H9 (cell line): Measurements from ENCODE around the gene FBL. TPM values are rescaled to one million over a fixed set of nuclear protein-coding genes. Genes with fewer than 3 reads are reported as not detected.

Source experiments
- DNase-seq: peaks from one replicate; pipeline ENCODE4 v3.0.0-alpha.2; 2017
- H2AFZ ChIP-seq: one replicate; pipeline ENCODE4 v1.6.1; 2013; ENCODE audit warnings: mild to moderate bottlenecking, low read length, control low read depth, moderate library complexity
- H2AK5ac ChIP-seq: 2 replicates; pipeline ENCODE4 v1.6.1; 2013; ENCODE audit warnings: low read length, control low read depth, mixed read lengths; ENCODE audit not compliant: insufficient read length
- H2BK120ac ChIP-seq: one replicate; pipeline ENCODE4 v1.6.1; 2013; ENCODE audit warnings: low read depth, mild to moderate bottlenecking, low read length, control low read depth, inconsistent platforms; ENCODE audit not compliant: poor library complexity, severe bottlenecking
- H2BK12ac ChIP-seq: 2 replicates; pipeline ENCODE4 v1.6.1; 2013; ENCODE audit warnings: low read length, control low read depth, mixed read lengths, low read depth; ENCODE audit not compliant: insufficient read length
- H2BK15ac ChIP-seq: 2 replicates; pipeline ENCODE4 v1.6.1; 2013; ENCODE audit warnings: low read depth, low read length, control low read depth
- H2BK20ac ChIP-seq: one replicate; pipeline ENCODE4 v1.6.1; 2013; ENCODE audit warnings: low read depth, mild to moderate bottlenecking, low read length, control low read depth, inconsistent platforms; ENCODE audit not compliant: poor library complexity, severe bottlenecking
- H2BK5ac ChIP-seq: 2 replicates; pipeline ENCODE4 v1.6.1; 2013; ENCODE audit warnings: low read length, control low read depth, mixed read lengths; ENCODE audit not compliant: insufficient read length
- H3K14ac ChIP-seq: 2 replicates; pipeline ENCODE4 v1.6.1; 2013; ENCODE audit warnings: low read length, control low read depth; ENCODE audit not compliant: insufficient read depth
- H3K18ac ChIP-seq: 2 replicates; pipeline ENCODE4 v1.6.1; 2013; ENCODE audit warnings: low read depth, mild to moderate bottlenecking, mixed read lengths, low read length, control low read depth; ENCODE audit not compliant: insufficient read length
- H3K23ac ChIP-seq: 2 replicates; pipeline ENCODE4 v1.6.1; 2013; ENCODE audit warnings: low read length, control low read depth, mixed read lengths, low read depth; ENCODE audit not compliant: insufficient read length
- H3K23me2 ChIP-seq: 2 replicates; pipeline ENCODE4 v1.6.1; 2013; ENCODE audit warnings: low read depth, mild to moderate bottlenecking, mixed read lengths, low read length, control low read depth; ENCODE audit not compliant: insufficient read length, poor library complexity, severe bottlenecking
- H3K27ac ChIP-seq: 2 replicates; pipeline ENCODE4 v1.5.1; 2013; ENCODE audit warnings: low read length, control low read depth, mixed read lengths, low read depth; ENCODE audit not compliant: insufficient read length
- H3K27me3 ChIP-seq: 2 replicates; pipeline ENCODE4 v1.6.1; 2013; ENCODE audit warnings: low read length, control low read depth, inconsistent platforms; ENCODE audit not compliant: insufficient read depth
- H3K4ac ChIP-seq: 2 replicates; pipeline ENCODE4 v1.6.1; 2013; ENCODE audit warnings: low read depth, mild to moderate bottlenecking, control low read depth, inconsistent platforms, low read length, moderate library complexity
- H3K4me1 ChIP-seq: 2 replicates; pipeline ENCODE4 v1.6.1; 2013; ENCODE audit warnings: low read length, control low read depth, inconsistent platforms; ENCODE audit not compliant: insufficient read depth
- H3K4me2 ChIP-seq: 2 replicates; pipeline ENCODE4 v1.6.1; 2013; ENCODE audit warnings: low read length, control low read depth, mixed read lengths; ENCODE audit not compliant: insufficient read length, insufficient read depth
- H3K56ac ChIP-seq: 2 replicates; pipeline ENCODE4 v1.6.1; 2013; ENCODE audit warnings: low read depth, mild to moderate bottlenecking, mixed read lengths, low read length, control low read depth; ENCODE audit not compliant: insufficient read length
- H3K79me1 ChIP-seq: 2 replicates; pipeline ENCODE4 v1.6.1; 2013; ENCODE audit warnings: low read depth, mild to moderate bottlenecking, moderate library complexity, low read length, control low read depth, inconsistent platforms; ENCODE audit not compliant: insufficient read depth, poor library complexity, severe bottlenecking
- H3K79me2 ChIP-seq: 2 replicates; pipeline ENCODE4 v1.6.1; 2013; ENCODE audit warnings: low read length, control low read depth, inconsistent platforms; ENCODE audit not compliant: insufficient read depth
- H3K9ac ChIP-seq: 2 replicates; pipeline ENCODE4 v1.6.1; 2013; ENCODE audit warnings: low read length, control low read depth, mixed read lengths; ENCODE audit not compliant: insufficient read length; ENCODE audit errors: extremely low read depth
- H3K9me3 ChIP-seq: one replicate; pipeline ENCODE4 v1.6.1; 2013; ENCODE audit warnings: low read depth, low read length, inconsistent platforms; ENCODE audit not compliant: control insufficient read depth
- H3T11ph ChIP-seq: one replicate; pipeline ENCODE4 v1.6.1; 2013; ENCODE audit warnings: mild to moderate bottlenecking, low read length, control low read depth, inconsistent platforms
- H4K20me1 ChIP-seq: one replicate; pipeline ENCODE4 v1.6.1; 2013; ENCODE audit not compliant: control insufficient read depth, insufficient read length, insufficient read depth
- H4K5ac ChIP-seq: 2 replicates; pipeline ENCODE4 v1.6.1; 2013; ENCODE audit warnings: low read depth, mild to moderate bottlenecking, mixed read lengths, low read length, control low read depth; ENCODE audit not compliant: insufficient read length
- H4K8ac ChIP-seq: replicated peaks from 2 replicates; pipeline ENCODE4 v1.6.1; 2013; ENCODE audit warnings: low read length, control low read depth, mixed read lengths, low read depth; ENCODE audit not compliant: insufficient read length
- H4K91ac ChIP-seq: 2 replicates; pipeline ENCODE4 v1.6.1; 2013; ENCODE audit warnings: low read depth, mild to moderate bottlenecking, moderate library complexity, mixed read lengths, low read length, control low read depth; ENCODE audit not compliant: insufficient read length
- H3K27ac Mint-ChIP-seq, 3 experiments: 2 replicates in 2 of 3; 3 replicates in 1 of 3; pipeline ENCODE4 v1.8.0; 2020 to 2021; ENCODE audit warnings: mixed read lengths in 3 of 3, mild to moderate bottlenecking in 1 of 3, moderate library complexity in 1 of 3
- H3K27me3 Mint-ChIP-seq: 2 replicates; pipeline ENCODE4 v1.8.0; 2021; ENCODE audit warnings: low read depth, mild to moderate bottlenecking, moderate library complexity, mixed read lengths
- H3K36me3 Mint-ChIP-seq, 3 experiments: 2 replicates in 2 of 3; 3 replicates in 1 of 3; pipeline ENCODE4 v1.8.0; 2020 to 2021; ENCODE audit warnings: low read depth in 3 of 3, mixed read lengths in 3 of 3; ENCODE audit not compliant: insufficient read depth in 1 of 3
- H3K4me1 Mint-ChIP-seq, 2 experiments: 2 replicates each; pipeline ENCODE4 v1.8.0; 2020; ENCODE audit warnings: mixed read lengths in 2 of 2
- H3K4me3 Mint-ChIP-seq, 2 experiments: 2 replicates in 1 of 2; 3 replicates in 1 of 2; pipeline ENCODE4 v1.8.0; 2020 to 2021; ENCODE audit warnings: mild to moderate bottlenecking in 2 of 2, mixed read lengths in 2 of 2, moderate library complexity in 1 of 2
- H3K9me3 Mint-ChIP-seq, 2 experiments: 2 replicates in 1 of 2; 3 replicates in 1 of 2; pipeline ENCODE4 v1.8.0; 2020; ENCODE audit warnings: mild to moderate bottlenecking in 2 of 2, mixed read lengths in 2 of 2, moderate library complexity in 1 of 2
- WGBS: extraction: QIAGEN DNeasy Blood & Tissue Kit; methylation state at CpG from one replicate; pipeline ENCODE4 v1.1.7; 2013; ENCODE audit warnings: missing lambda C conversion rate, low lambda C conversion rate, mixed read lengths; ENCODE audit not compliant: insufficient read length; ENCODE audit errors: extremely low coverage; 5-methylcytosine and 5-hydroxymethylcytosine counted together
- total RNA-seq: library from RNA; stranded (reverse); gene quantifications from 2 replicates; pipeline ENCODE4 v1.2.1, GENCODE V29; 2021
- TF ChIP-seq, protein P1 (sequence below): fragments of 200-600 bp; sonication (generic); conservative IDR thresholded peaks from 3 replicates; pipeline ENCODE4 v1.8.0; 2021; ENCODE audit warnings: antibody characterized with exemption, mild to moderate bottlenecking

The FBL gene
- total RNA-seq, 1 experiment from 2014 or later: 625 TPM

DNA sequence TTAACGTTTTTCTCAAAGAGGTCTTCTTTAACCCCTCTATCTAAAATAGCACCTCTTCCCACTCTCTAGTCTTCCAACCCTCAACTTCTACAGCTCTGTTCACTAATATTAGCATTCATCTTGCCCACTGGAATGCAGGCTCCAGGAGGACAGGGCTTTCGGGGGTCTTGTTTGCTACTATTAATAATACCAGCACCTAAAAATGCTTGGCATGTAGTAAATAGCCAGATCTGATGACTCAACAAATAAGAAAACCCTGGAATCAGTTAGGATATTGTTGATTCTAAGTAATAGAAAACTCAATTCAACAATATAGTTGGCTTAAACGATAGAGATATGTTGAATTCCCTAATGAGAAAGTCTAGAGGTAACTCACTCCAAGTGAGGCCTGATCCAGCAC lies 26.4 kb downstream of the FBL start:
- Histone ChIP-seq H3K56ac (no peak overlapping the region), H2AFZ (no peak overlapping the region), H3K14ac (no peak overlapping the region), H3K18ac (no peak overlapping the region), H2BK20ac (no peak overlapping the region), H3K4me2 (no peak overlapping the region), H4K20me1 (no peaks in the 10 kb centered on the region), H2AK5ac (no peak overlapping the region), H3K27ac (no peak overlapping the region), H2BK12ac (no peak overlapping the region), H4K91ac (no peak overlapping the region), H3K23ac (no peak overlapping the region), H3K9me3 (no peaks in the 10 kb centered on the region), H4K5ac (no peak overlapping the region), H3K27me3 (no peaks in the 10 kb centered on the region), H2BK5ac (no peak overlapping the region), H4K8ac (no peak overlapping the region), H3K9ac (no peak overlapping the region), H3K4ac (no peak overlapping the region), H3K79me2 (no peaks in the 10 kb centered on the region), H3K79me1 (no peaks in the 10 kb centered on the region), H3K4me1 (no peaks in the 10 kb centered on the region), H3K23me2 (peaks cover 5% of the 10 kb centered on the region), H2BK120ac (no peak overlapping the region), H2BK15ac (no peak overlapping the region), H3T11ph (no peak overlapping the region)
- Mint-ChIP-seq H3K9me3 (no peaks in the 10 kb centered on the region), H3K36me3 (peaks cover 0 to 16% (median 0%) of the 10 kb centered on the region in 3 experiments; a peak in 2 of 7 replicates), H3K4me1 (no peaks in the 10 kb centered on the region), H3K27ac (no peak overlapping the region), H3K4me3 (no peak overlapping the region), H3K27me3 (no peaks in the 10 kb centered on the region)
- TF ChIP-seq, protein P1, sequence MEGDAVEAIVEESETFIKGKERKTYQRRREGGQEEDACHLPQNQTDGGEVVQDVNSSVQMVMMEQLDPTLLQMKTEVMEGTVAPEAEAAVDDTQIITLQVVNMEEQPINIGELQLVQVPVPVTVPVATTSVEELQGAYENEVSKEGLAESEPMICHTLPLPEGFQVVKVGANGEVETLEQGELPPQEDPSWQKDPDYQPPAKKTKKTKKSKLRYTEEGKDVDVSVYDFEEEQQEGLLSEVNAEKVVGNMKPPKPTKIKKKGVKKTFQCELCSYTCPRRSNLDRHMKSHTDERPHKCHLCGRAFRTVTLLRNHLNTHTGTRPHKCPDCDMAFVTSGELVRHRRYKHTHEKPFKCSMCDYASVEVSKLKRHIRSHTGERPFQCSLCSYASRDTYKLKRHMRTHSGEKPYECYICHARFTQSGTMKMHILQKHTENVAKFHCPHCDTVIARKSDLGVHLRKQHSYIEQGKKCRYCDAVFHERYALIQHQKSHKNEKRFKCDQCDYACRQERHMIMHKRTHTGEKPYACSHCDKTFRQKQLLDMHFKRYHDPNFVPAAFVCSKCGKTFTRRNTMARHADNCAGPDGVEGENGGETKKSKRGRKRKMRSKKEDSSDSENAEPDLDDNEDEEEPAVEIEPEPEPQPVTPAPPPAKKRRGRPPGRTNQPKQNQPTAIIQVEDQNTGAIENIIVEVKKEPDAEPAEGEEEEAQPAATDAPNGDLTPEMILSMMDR: no peak
- no peak for DNase-seq
- WGBS: no CpG with 5 or more reads among the region's 3 CpGs
